Suprapubic skin (tissue), 4 donors: ENCODE results near the gene RNF20.

Experiments used
- CTCF ChIP-seq, 2 donors: fragments of 200-600 bp in 1 of 2; fragments of 450-650 bp in 1 of 2; sonication (generic) in 1 of 2; IDR thresholded peaks; one replicate each; pipeline ENCODE4 v1.5.1; 2016 to 2019; ENCODE audit warnings: antibody characterized with exemption in 2 of 2, mild to moderate bottlenecking in 1 of 2, moderate library complexity in 1 of 2
- EP300 ChIP-seq: sonication (generic); formaldehyde crosslinking; IDR thresholded peaks from one replicate; pipeline ENCODE4 v1.6.1; 2017; ENCODE audit warnings: antibody characterized with exemption
- POLR2A ChIP-seq, 2 donors: fragments of 450-650 bp; IDR thresholded peaks; one replicate each; pipeline ENCODE4 v1.6.1; 2017; ENCODE audit warnings: antibody characterized with exemption in 2 of 2, mild to moderate bottlenecking in 2 of 2, moderate library complexity in 2 of 2
- POLR2AphosphoS5 ChIP-seq, 3 donors: sonication (generic); formaldehyde crosslinking; IDR thresholded peaks; one replicate each; pipeline ENCODE4 v1.6.1; 2017; ENCODE audit warnings: antibody characterized with exemption in 3 of 3

- TF ChIP-seq CTCF (IDR thresholded peaks at IDR 0.05) (no peak), EP300 (no peak), POLR2AphosphoS5 (IDR thresholded peaks at IDR 0.05) (no peak), POLR2A (IDR thresholded peaks at IDR 0.05) (no peak)
These were observed 3.3 kb downstream of the RNF20 start for GRCh38 chr9:101536938-101537337.
